HepG2 (cell line): ENCODE measurements around the gene PPP1R9B. TPM values are rescaled to one million over a fixed set of nuclear protein-coding genes. Genes with fewer than 3 reads are reported as not detected.

ENCODE experiments used
- ATF1 ChIP-seq: IDR thresholded peaks from 2 replicates; pipeline ENCODE4 v1.6.1; 2016; ENCODE audit warnings: mild to moderate bottlenecking, control low read depth
- CBFB ChIP-seq: sonication (generic); formaldehyde crosslinking; IDR thresholded peaks from 2 replicates; pipeline ENCODE4 v1.4.0; 2020; ENCODE audit warnings: missing genetic modification reagents
- DPF2 ChIP-seq: sonication (generic); formaldehyde crosslinking; IDR thresholded peaks from 2 replicates; pipeline ENCODE4 v1.4.0; 2020; ENCODE audit warnings: mild to moderate bottlenecking, low read depth, missing genetic modification reagents, borderline replicate concordance
- HMGA1 ChIP-seq: sonication (generic); formaldehyde crosslinking; conservative IDR thresholded peaks from 2 replicates; pipeline ENCODE4 v1.4.0; 2020; ENCODE audit warnings: missing genetic modification reagents
- HNF4A ChIP-seq: sonication (generic); formaldehyde crosslinking; IDR thresholded peaks from 2 replicates; pipeline ENCODE4 v1.4.0; 2020; ENCODE audit warnings: missing genetic modification reagents
- MBD4 ChIP-seq: IDR thresholded peaks from 2 replicates; pipeline ENCODE4 v1.6.1; 2012; ENCODE audit warnings: low read length, inconsistent platforms, borderline replicate concordance
- MED8 ChIP-seq: sonication (generic); formaldehyde crosslinking; IDR thresholded peaks from 2 replicates; pipeline ENCODE4 v1.8.1; 2023; ENCODE audit warnings: mild to moderate bottlenecking, missing genetic modification reagents; ENCODE audit not compliant: insufficient replicate concordance
- NFYB ChIP-seq: sonication (generic); formaldehyde crosslinking; IDR thresholded peaks from 2 replicates; pipeline ENCODE4 v1.4.0; 2020; ENCODE audit warnings: missing genetic modification reagents
- PLRG1 ChIP-seq: fragments of 450-650 bp; conservative IDR thresholded peaks from 2 replicates; pipeline ENCODE4 v1.6.1; 2016
- RNF219 ChIP-seq: sonication (generic); formaldehyde crosslinking; IDR thresholded peaks from 2 replicates; pipeline ENCODE4 v1.5.0; 2020; ENCODE audit warnings: mild to moderate bottlenecking, missing genetic modification reagents
- TIGD3 ChIP-seq: sonication (generic); formaldehyde crosslinking; IDR thresholded peaks from 2 replicates; pipeline ENCODE4 v1.5.1; 2020; ENCODE audit warnings: mild to moderate bottlenecking, missing genetic modification reagents, borderline replicate concordance
- ZFYVE20 ChIP-seq: sonication (generic); formaldehyde crosslinking; IDR thresholded peaks from 2 replicates; pipeline ENCODE4 v1.8.0; 2023; ENCODE audit warnings: low read depth, mild to moderate bottlenecking, moderate library complexity, missing genetic modification reagents, borderline replicate concordance
- ZNF230 ChIP-seq: sonication (generic); formaldehyde crosslinking; IDR thresholded peaks from 2 replicates; pipeline ENCODE4 v1.4.0; 2020; ENCODE audit warnings: mild to moderate bottlenecking, missing genetic modification reagents
- ZNF570 ChIP-seq: sonication (generic); formaldehyde crosslinking; IDR thresholded peaks from 2 replicates; pipeline ENCODE4 v1.4.0; 2020; ENCODE audit warnings: mild to moderate bottlenecking, missing genetic modification reagents, borderline replicate concordance
- ZNF747 ChIP-seq: sonication (generic); formaldehyde crosslinking; IDR thresholded peaks from 2 replicates; pipeline ENCODE4 v1.8.1; 2023; ENCODE audit warnings: missing genetic modification reagents, mild to moderate bottlenecking, borderline replicate concordance
- ZNF75D ChIP-seq: sonication (generic); formaldehyde crosslinking; IDR thresholded peaks from 2 replicates; pipeline ENCODE4 v1.8.1; 2023; ENCODE audit warnings: missing genetic modification reagents, mild to moderate bottlenecking, borderline replicate concordance
- ZNF766 ChIP-seq: sonication (generic); formaldehyde crosslinking; IDR thresholded peaks from 2 replicates; pipeline ENCODE4 v1.5.0; 2020; ENCODE audit warnings: missing genetic modification reagents, borderline replicate concordance
- ZNF782 ChIP-seq: sonication (generic); formaldehyde crosslinking; IDR thresholded peaks from 2 replicates; pipeline ENCODE4 v1.4.0; 2020; ENCODE audit warnings: missing genetic modification reagents, mild to moderate bottlenecking, borderline replicate concordance
- ZSCAN22 ChIP-seq: sonication (generic); formaldehyde crosslinking; IDR thresholded peaks from 2 replicates; pipeline ENCODE4 v1.4.0; 2020; ENCODE audit warnings: mild to moderate bottlenecking, missing genetic modification reagents
- polyA plus RNA-seq, 8 experiments: library from polyadenylated mRNA; depleted of rRNA in 3 of 8; stranded (reverse) in 7 of 8; unstranded in 1 of 8; fragments of >200 nt; fragmentation: Illumina TruSeq in 4 of 8; extraction: Trizol in 4 of 8; gene quantifications; 2 replicates each; pipeline versions ENCODE4 v1.2.1 to v1.2.3, GENCODE V29; 2011 to 2016; ENCODE audit warnings: low read depth in 4 of 8, missing spikeins in 1 of 8, mixed read lengths in 1 of 8; ENCODE audit not compliant: insufficient read depth in 1 of 8
- total RNA-seq, 5 experiments: library from RNA; depleted of rRNA; stranded (reverse); fragments of >200 nt; fragmentation: Illumina TruSeq; extraction: Trizol; gene quantifications; 2 replicates each; pipeline ENCODE4 v1.2.3, GENCODE V29; 2016; ENCODE audit warnings: low read depth in 1 of 5
- TF ChIP-seq, protein P1 (sequence below): sonication (generic); formaldehyde crosslinking; IDR thresholded peaks from 2 replicates; pipeline ENCODE4 v1.4.0; 2020; ENCODE audit warnings: missing genetic modification reagents
- TF ChIP-seq, protein P2 (sequence below): sonication (generic); formaldehyde crosslinking; IDR thresholded peaks from 2 replicates; pipeline ENCODE4 v1.4.0; 2020; ENCODE audit warnings: missing genetic modification reagents, borderline replicate concordance

The PPP1R9B gene
- total and polyA plus RNA-seq, 2 of the 13 experiments (the other 11 are each of a cell fraction or from before 2014, with no cell fraction given) = 9.4 to 15.8 TPM

DNA sequence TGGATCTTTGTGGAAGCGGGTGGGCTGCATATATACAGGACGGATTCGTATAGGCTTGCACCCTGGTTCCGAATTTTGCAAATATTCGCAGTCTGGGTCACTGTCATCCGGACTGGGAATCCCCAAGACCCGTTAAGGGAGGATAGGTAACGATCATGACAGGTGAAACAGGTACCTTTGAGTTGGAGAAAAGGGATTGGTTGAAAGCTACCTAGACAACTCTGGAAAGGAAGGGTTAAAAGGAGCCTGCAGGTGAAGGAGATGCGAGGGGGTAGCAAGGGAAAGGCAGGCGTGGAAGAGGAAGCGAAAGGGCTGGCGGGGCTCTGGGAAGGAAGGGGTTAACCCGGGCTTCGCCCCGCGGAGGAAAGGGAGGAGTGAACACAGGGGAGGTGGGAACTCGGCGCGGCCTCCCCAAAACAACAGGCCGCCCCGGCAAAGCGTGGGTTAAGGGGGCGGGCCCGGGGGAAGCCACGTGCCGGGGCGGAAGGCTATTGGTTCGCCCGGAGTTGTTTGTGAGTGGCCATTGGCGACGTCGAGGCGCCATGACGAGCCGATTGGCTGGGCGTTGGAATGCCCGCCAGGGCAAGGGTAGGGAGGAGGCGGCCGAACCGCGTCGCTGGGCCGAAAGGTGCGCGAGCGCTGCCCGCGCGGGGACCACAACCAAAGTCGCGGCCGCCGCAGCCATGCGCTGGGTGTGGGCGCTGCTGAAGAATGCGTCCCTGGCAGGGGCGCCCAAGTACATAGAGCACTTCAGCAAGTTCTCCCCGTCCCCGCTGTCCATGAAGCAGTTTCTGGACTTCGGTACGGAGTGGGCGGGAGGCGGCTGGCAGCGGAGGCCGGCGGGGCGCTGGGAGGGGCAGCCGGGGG lies 55.5 kb downstream of the PPP1R9B start, which contains the start of gene PDK2 (continued):
- TF ChIP-seq MED8 (no peak), TIGD3 (no peak), HMGA1 (CRISPR knock-in tag) (no peak), ATF1 (CRISPR knock-in tag) (peak; percentile 74; the same call in 1 of the 2 replicates), ZNF782 (CRISPR knock-in tag) (no peak; the same call in 1 of the 2 replicates), MBD4 (no peak), ZNF766 (CRISPR knock-in tag) (no peak), PLRG1 (no peak), NFYB (CRISPR knock-in tag) (peak; percentile 100), DPF2 (no peak), ZFYVE20 (0 out of 2 replicates have a peak, but pooled peaks have one; percentile 75), CBFB (CRISPR knock-in tag) (peak; percentile 59; the same call in 1 of the 2 replicates), ZNF747 (CRISPR knock-in tag) (peak; percentile 75; the same call in 1 of the 2 replicates), HNF4A (peak; percentile 13; the same call in 1 of the 2 replicates), ZNF230 (CRISPR knock-in tag) (peak; percentile 85), ZSCAN22 (CRISPR knock-in tag) (no peak), RNF219 (CRISPR knock-in tag) (no peak), ZNF75D (CRISPR knock-in tag) (no peak), ZNF570 (CRISPR knock-in tag) (no peak)
- TF ChIP-seq, protein P1, sequence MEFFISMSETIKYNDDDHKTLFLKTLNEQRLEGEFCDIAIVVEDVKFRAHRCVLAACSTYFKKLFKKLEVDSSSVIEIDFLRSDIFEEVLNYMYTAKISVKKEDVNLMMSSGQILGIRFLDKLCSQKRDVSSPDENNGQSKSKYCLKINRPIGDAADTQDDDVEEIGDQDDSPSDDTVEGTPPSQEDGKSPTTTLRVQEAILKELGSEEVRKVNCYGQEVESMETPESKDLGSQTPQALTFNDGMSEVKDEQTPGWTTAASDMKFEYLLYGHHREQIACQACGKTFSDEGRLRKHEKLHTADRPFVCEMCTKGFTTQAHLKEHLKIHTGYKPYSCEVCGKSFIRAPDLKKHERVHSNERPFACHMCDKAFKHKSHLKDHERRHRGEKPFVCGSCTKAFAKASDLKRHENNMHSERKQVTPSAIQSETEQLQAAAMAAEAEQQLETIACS (CRISPR knock-in tag) = 0 out of 2 replicates have a peak, but pooled peaks have one; percentile 14
- TF ChIP-seq, protein P2, sequence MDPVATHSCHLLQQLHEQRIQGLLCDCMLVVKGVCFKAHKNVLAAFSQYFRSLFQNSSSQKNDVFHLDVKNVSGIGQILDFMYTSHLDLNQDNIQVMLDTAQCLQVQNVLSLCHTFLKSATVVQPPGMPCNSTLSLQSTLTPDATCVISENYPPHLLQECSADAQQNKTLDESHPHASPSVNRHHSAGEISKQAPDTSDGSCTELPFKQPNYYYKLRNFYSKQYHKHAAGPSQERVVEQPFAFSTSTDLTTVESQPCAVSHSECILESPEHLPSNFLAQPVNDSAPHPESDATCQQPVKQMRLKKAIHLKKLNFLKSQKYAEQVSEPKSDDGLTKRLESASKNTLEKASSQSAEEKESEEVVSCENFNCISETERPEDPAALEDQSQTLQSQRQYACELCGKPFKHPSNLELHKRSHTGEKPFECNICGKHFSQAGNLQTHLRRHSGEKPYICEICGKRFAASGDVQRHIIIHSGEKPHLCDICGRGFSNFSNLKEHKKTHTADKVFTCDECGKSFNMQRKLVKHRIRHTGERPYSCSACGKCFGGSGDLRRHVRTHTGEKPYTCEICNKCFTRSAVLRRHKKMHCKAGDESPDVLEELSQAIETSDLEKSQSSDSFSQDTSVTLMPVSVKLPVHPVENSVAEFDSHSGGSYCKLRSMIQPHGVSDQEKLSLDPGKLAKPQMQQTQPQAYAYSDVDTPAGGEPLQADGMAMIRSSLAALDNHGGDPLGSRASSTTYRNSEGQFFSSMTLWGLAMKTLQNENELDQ = 0 out of 2 replicates have a peak, but pooled peaks have one; percentile 18
